Measurements from ENCODE around the gene GTF3C2. TPM values are rescaled to one million over a fixed set of nuclear protein-coding genes. Genes with fewer than 3 reads are reported as not detected.
A peak's percentile ranks its signal among the peaks of the same experiment; 100 is the strongest.

GTF3C2 gene
- total RNA-seq, 6 donors from 2014 or later: 43.9 to 104 (median 48.9) TPM

- no peak for DNase-seq
Measured at GRCh38 chr2:27316655-27317412, 39.7 kb downstream of the GTF3C2 start.

DNA sequence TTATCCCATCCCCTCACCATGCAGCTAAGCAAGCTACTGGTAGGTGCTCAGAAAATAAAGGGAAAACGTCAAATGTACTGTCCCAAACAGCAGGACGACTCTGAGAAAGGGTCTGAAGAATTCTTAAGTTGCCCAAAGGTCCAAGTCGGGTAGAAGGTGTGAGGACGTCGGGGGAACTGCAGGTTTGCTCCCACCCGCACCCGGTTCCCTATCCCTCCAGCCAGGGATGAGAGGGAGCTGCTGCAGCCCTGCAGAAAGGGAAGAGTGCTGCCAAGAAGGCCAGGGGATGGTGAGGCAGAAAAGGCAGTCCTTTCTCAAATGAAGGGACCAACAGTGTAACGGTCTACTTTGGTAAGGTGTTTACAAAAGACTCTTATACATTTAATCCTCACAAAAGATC, 41.4 kb downstream of the GTF3C2 start:
- no peak overlapping the region for H3K27ac ChIP-seq
- 77 to 84% methylated on average over 8 of the region's 8 CpGs for WGBS, 2 donors
- no peak for ATAC-seq (ENCODE audit: low FRiP score in 2 of 2)
- no peaks in the 10 kb centered on the region for H3K4me1 ChIP-seq
- no peaks in the 10 kb centered on the region for H3K27me3 ChIP-seq
- no peaks in the 10 kb centered on the region for H3K9me3 ChIP-seq
- H3K36me3 ChIP-seq: peaks cover 0 to 35% (median 3%) of the 10 kb centered on the region in 4 donors
- TF ChIP-seq POLR2AphosphoS5 (IDR thresholded peaks at IDR 0.05): no peak
- TF ChIP-seq CTCF (IDR thresholded peaks at IDR 0.05): no peak
- TF ChIP-seq EP300 (IDR thresholded peaks at IDR 0.05): no peak
- TF ChIP-seq POLR2A (IDR thresholded peaks at IDR 0.05): no peak
- no peak for DNase-seq
- no peak overlapping the region for H3K4me3 ChIP-seq

More at GRCh38 chr2:27316655-27317412, 39.7 kb downstream of the GTF3C2 start:
- H3K4me1 ChIP-seq: peaks cover 7 to 11% (median 10%) of the 10 kb centered on the region in 4 donors
- no peaks in the 10 kb centered on the region for H3K27me3 ChIP-seq
- H3K27ac ChIP-seq: no peak overlapping the region
- H3K36me3 ChIP-seq: peaks cover 0 to 23% (median 1%) of the 10 kb centered on the region in 4 donors
- TF ChIP-seq POLR2AphosphoS5 (IDR thresholded peaks at IDR 0.05): no peak
- no peak for TF ChIP-seq CTCF (IDR thresholded peaks at IDR 0.05)
- no peak for TF ChIP-seq POLR2A (IDR thresholded peaks at IDR 0.05)
- TF ChIP-seq EP300 (IDR thresholded peaks at IDR 0.05): no peak
- no peak for ATAC-seq (ENCODE audit: low FRiP score in 2 of 2)
- no peaks in the 10 kb centered on the region for H3K9me3 ChIP-seq
- H3K4me3 ChIP-seq: no peak overlapping the region
- WGBS, 2 donors: 64 to 72% methylated on average over 11 to 12 of the region's 12 CpGs

GRCh38 chr2:27314709-27315108, 41.9 kb downstream of the GTF3C2 start:
- no peak for TF ChIP-seq CTCF (IDR thresholded peaks at IDR 0.05)
- TF ChIP-seq EP300 (IDR thresholded peaks at IDR 0.05): no peak
- TF ChIP-seq POLR2AphosphoS5 (IDR thresholded peaks at IDR 0.05): no peak
- TF ChIP-seq POLR2A (IDR thresholded peaks at IDR 0.05): no peak
- Histone ChIP-seq H3K4me1 (no peaks in the 10 kb centered on the region), H3K9me3 (no peaks in the 10 kb centered on the region), H3K27ac (no peak overlapping the region), H3K4me3 (no peak overlapping the region), H3K27me3 (no peaks in the 10 kb centered on the region), H3K36me3 (peaks cover 0 to 36% (median 3%) of the 10 kb centered on the region in 4 donors)
- DNase-seq (peak in 1 of 2 donors; percentile 68), ATAC-seq (ENCODE audit: low FRiP score in 2 of 2) (no peak)
- WGBS, 2 donors: 82 to 91% methylated on average over 9 of the region's 9 CpGs

DNA sequence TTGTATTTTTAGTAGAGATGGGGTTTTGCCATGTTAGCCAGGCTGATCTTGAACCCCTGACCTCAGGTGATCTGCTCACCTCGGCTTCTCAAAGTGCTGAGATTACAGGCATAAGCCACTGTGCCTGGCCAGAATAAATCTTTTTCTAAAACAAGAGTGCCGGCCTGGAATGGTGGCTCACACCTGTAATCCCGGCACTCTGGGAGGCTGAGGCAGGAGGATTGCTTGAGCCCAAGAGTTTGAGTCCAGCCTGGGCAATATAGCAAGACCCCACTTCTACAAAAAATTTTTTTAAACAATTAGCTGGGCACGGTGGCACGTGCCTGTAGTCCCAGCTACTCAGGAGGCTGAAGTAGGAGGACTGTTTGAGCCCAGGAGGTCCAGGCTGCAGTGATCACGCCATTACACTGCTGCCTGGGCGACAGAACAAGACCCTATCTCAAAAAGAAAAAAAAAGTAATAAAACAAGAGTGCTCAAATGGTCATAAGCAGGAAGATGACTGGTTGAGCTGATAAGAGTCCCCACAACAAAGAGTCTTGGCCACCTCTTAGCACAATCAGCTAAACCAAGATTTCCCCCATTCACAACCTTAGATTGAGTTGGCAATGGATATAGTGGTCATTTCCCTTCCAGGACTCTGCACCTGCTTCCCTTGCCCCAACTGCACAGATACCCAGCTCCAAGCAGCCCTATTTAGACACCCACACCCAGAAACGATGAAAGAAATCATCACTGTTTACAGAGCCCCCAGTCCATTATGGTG, 42.5 kb downstream of the GTF3C2 start:
- TF ChIP-seq POLR2A (IDR thresholded peaks at IDR 0.05): no peak
- no peak for TF ChIP-seq EP300 (IDR thresholded peaks at IDR 0.05)
- no peak for TF ChIP-seq CTCF (IDR thresholded peaks at IDR 0.05)
- TF ChIP-seq POLR2AphosphoS5 (IDR thresholded peaks at IDR 0.05): no peak
- DNase-seq: no peak
- H3K27me3 ChIP-seq: no peaks in the 10 kb centered on the region
- H3K27ac ChIP-seq: no peak overlapping the region
- H3K4me1 ChIP-seq: no peaks in the 10 kb centered on the region
- ATAC-seq (ENCODE audit: low FRiP score in 2 of 2): no peak
- no peaks in the 10 kb centered on the region for H3K9me3 ChIP-seq
- H3K4me3 ChIP-seq: no peak overlapping the region
- WGBS, 2 donors: 82 to 93% methylated on average over 5 to 8 of the region's 8 CpGs
- peaks cover 0 to 41% (median 3%) of the 10 kb centered on the region in 4 donors for H3K36me3 ChIP-seq
